DND-41 (cell line): ENCODE data around the gene EIF2B2.

Experiments
- ATAC-seq: fragments of 200-7000 bp; cut with Tn5 transposase; 3 replicates; pipeline ENCODE4 v1.9.1; 2021; ENCODE audit warnings: low read depth; ENCODE audit not compliant: insufficient read depth
- DNase-seq: peaks from one replicate; pipeline ENCODE4 v3.0.0-alpha.2; 2020
- H2AFZ ChIP-seq: 2 replicates; pipeline ENCODE4 v1.6.0; 2012; ENCODE audit warnings: low read depth, low read length
- H3K27ac ChIP-seq: 2 replicates; pipeline ENCODE4 v1.5.1; 2012; ENCODE audit warnings: low read length, inconsistent platforms
- H3K27me3 ChIP-seq: fragments of 200-600 bp; sonication (generic); 2 replicates; pipeline ENCODE4 v1.6.0; 2012; ENCODE audit warnings: low read length, mild to moderate bottlenecking, inconsistent platforms; ENCODE audit not compliant: insufficient read depth, poor library complexity
- H3K36me3 ChIP-seq: 2 replicates; pipeline ENCODE4 v1.5.1; 2012; ENCODE audit warnings: low read length, inconsistent platforms; ENCODE audit not compliant: insufficient read depth
- H3K4me1 ChIP-seq: 2 replicates; pipeline ENCODE4 v1.5.1; 2012; ENCODE audit warnings: mild to moderate bottlenecking, low read length; ENCODE audit not compliant: insufficient read depth
- H3K4me2 ChIP-seq: 2 replicates; pipeline ENCODE4 v1.6.0; 2012; ENCODE audit warnings: mild to moderate bottlenecking, moderate library complexity, low read length, inconsistent platforms; ENCODE audit not compliant: insufficient read depth
- H3K4me3 ChIP-seq, 2 experiments: fragments of 200-600 bp in 1 of 2; shearing (Covaris generic) in 1 of 2; 2 replicates each; pipeline ENCODE4 v1.5.1; 2012 to 2016; ENCODE audit warnings: inconsistent platforms in 2 of 2, low read length in 2 of 2, mild to moderate bottlenecking in 2 of 2, low read depth in 1 of 2, moderate library complexity in 1 of 2
- H3K79me2 ChIP-seq: 2 replicates; pipeline ENCODE4 v1.6.0; 2012; ENCODE audit warnings: low read length, inconsistent platforms; ENCODE audit not compliant: insufficient read depth
- H3K9ac ChIP-seq: 2 replicates; pipeline ENCODE4 v1.6.0; 2012; ENCODE audit warnings: low read depth, mild to moderate bottlenecking, inconsistent platforms, low read length, moderate library complexity
- H3K9me3 ChIP-seq: 2 replicates; pipeline ENCODE4 v1.5.1; 2012; ENCODE audit warnings: low read length, moderate library complexity, mild to moderate bottlenecking, inconsistent platforms; ENCODE audit not compliant: insufficient read depth, severe bottlenecking
- H4K20me1 ChIP-seq: 2 replicates; pipeline ENCODE4 v1.6.0; 2012; ENCODE audit warnings: low read length; ENCODE audit not compliant: insufficient read depth
- CTCF ChIP-seq: IDR thresholded peaks from 2 replicates; pipeline ENCODE4 v1.5.1; 2012; ENCODE audit warnings: borderline replicate concordance, low read length, moderate library complexity, mild to moderate bottlenecking; ENCODE audit not compliant: poor library complexity, severe bottlenecking; ENCODE audit errors: extremely low read depth
- EZH2 ChIP-seq: IDR thresholded peaks from 3 replicates; pipeline ENCODE4 v1.6.1; 2012; ENCODE audit warnings: borderline replicate concordance, low read depth, mild to moderate bottlenecking, moderate library complexity, low read length, inconsistent platforms; ENCODE audit not compliant: severe bottlenecking

The EIF2B2 gene

DNA sequence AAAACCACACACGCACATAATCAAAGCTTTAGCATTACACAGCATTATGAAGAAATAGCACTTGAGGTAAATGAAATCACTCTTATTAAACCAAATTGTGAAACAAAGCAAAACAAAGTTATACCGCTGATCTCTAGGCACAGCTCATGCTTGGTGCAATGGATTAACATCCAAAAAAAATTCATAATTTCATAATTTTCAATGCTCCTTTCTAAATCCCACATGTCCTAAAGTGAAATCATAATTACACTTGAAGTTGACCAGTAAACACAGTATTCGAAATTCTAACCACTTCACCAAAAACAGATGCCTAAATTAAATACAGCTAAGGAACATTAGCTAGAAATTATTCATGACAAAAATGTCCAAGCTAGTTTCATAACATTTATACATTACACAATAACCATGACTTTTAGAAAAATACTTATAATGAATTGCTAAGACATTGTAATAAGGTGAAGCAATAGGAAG lies 47.0 kb downstream of the EIF2B2 start:
- Histone ChIP-seq H3K9ac (no peak overlapping the region; the same call in 1 of the 2 replicates), H3K4me2 (peak overlapping the region; percentile 66)
- no peak for DNase-seq

DNA sequence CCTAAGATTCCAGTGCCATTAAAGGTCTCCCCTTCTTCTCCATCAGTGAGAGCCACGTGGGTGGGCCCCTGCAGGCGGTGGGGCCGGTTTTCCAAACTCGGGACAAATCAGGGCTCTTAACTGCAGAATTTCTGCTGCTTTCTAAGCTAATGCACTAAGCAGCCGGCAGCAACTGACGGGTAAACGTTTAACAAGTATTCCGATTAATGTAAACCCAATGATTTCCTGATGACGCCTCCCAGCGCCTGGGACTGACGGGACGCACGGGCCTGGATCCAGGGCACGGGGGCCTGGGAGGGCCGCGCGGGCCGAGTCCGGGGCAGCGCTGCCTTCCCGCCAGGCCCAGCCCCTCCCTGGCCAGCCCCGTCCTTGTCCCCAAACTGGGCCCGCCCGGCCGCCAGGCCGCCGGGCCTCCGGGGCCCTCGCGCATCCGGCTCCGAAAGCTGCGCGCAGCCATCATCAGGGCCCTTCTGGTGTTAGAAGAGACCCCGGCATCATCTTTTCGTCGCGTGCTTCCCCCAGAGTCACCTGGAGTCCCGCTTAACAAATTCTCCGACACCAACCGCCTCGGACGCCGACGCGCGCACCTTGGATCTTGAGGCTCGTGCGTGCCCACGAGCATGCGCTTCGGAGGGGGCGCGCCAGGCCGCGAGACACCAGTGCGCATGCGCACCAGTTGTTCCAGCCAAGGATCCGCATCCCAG lies 48.3 kb downstream of the EIF2B2 start, which contains the start of gene MLH3:
Gene MLH3 (minus strand): TSS at position 616 of the 704 bp plus-strand sequence. CDS start 1,812 bp downstream, outside the sequence.
- TF ChIP-seq EZH2 (no peak), CTCF (peak; percentile 2)
- Histone ChIP-seq H2AFZ (peak within 1 kb of the TSS; percentile 92), H3K9me3 (no peaks in the 10 kb centered on the region), H3K27ac (peak within 1 kb of the TSS; percentile 91), H4K20me1 (no peaks in the 10 kb centered on the region), H3K79me2 (peaks cover 59% of the 10 kb centered on the region), H3K36me3 (peaks cover 30% of the 10 kb centered on the region), H3K4me1 (peaks cover 37% of the 10 kb centered on the region), H3K9ac (peak within 1 kb of the TSS; percentile 86), H3K4me3 (peak within 1 kb of the TSS; percentile 55 to 72; a peak in 3 of 4 replicates), H3K27me3 (no peaks in the 10 kb centered on the region), H3K4me2 (peak within 1 kb of the TSS; percentile 66)
- DNase-seq (peak; percentile 84), ATAC-seq (peak; percentile 82)

More for the DNA sequence above, 47.0 kb downstream of the EIF2B2 start:
- Histone ChIP-seq H3K4me3 (peak overlapping the region in 1 of 2 experiments; percentile 72; a peak in 1 of 4 replicates), H4K20me1 (no peaks in the 10 kb centered on the region), H2AFZ (no peak overlapping the region), H3K4me1 (peaks cover 49% of the 10 kb centered on the region), H3K27ac (no peak overlapping the region), H3K36me3 (peaks cover 24% of the 10 kb centered on the region), H3K79me2 (peaks cover 63% of the 10 kb centered on the region), H3K27me3 (no peaks in the 10 kb centered on the region), H3K9me3 (no peaks in the 10 kb centered on the region)
- no peak for ATAC-seq
- no peak for TF ChIP-seq CTCF
- no peak for TF ChIP-seq EZH2

- no peaks in the 10 kb centered on the region for H3K27me3 ChIP-seq
- H3K36me3 ChIP-seq = peaks cover 34% of the 10 kb centered on the region
- no peaks in the 10 kb centered on the region for H4K20me1 ChIP-seq
- H3K9me3 ChIP-seq = no peaks in the 10 kb centered on the region
- ATAC-seq = no peak
- H3K27ac ChIP-seq = peak overlapping the region; percentile 91
- H3K4me1 ChIP-seq = peaks cover 32% of the 10 kb centered on the region
- TF ChIP-seq EZH2 (no peak), CTCF (no peak)
- H3K4me3 ChIP-seq = peak overlapping the region; percentile 55 to 72; a peak in 3 of 4 replicates
- peak overlapping the region; percentile 66 for H3K4me2 ChIP-seq
- no peak for DNase-seq
- peaks cover 54% of the 10 kb centered on the region for H3K79me2 ChIP-seq
- H3K9ac ChIP-seq = peak overlapping the region; percentile 86
- peak overlapping the region; percentile 92 for H2AFZ ChIP-seq
Observed at GRCh38 chr14:75051556-75051899, 48.8 kb downstream of the EIF2B2 start.
